ENCODE measurements around the gene PCDHB9. TPM values are rescaled to one million over a fixed set of nuclear protein-coding genes. Genes with fewer than 3 reads are reported as not detected.
"Not testable (repeated sequence)": the region's sequence is repeated elsewhere in the genome, so short reads cannot be mapped to it uniquely, and the experiment has no call there.

PCDHB9 gene
- total and polyA plus RNA-seq, 11 donors: 0.30 to 1.6 (median 0.91) TPM

DNA sequence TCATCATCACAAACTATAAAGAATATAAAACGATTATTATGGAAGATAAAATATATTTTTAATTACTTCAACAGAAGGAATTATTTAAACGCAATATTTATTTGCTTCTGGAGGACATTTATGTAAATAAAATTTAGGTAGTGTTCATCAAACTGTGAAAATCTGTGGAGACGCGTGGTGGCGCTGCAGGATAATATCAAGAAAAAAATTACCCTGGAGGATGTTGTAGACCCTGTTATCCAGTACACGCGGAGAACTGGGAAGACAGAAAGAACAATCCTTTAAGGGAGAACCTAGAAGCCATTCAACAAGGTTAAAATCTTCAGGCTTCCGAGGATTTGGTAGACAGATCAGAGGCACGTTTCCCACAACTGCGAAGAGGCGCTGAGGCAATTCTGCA, 21.5 kb downstream of the PCDHB9 start, which contains the start of gene PCDHB12:
Gene PCDHB12, plus strand, starts transcription at position 242 of the 400 bp plus-strand sequence. CDS start 189 bp downstream, outside the sequence.
- peak in 1 of 4 donors; percentile 26 for ATAC-seq
- WGBS, 4 donors: 16 to 26% (median 20%) methylated on average over 11 of the region's 11 CpGs
- Histone ChIP-seq H3K27ac (no peak within 1 kb of the TSS), H3K9me3 (peaks cover 0 to 97% (median 28%) of the 10 kb centered on the region in 12 donors), H3K36me3 (no peaks in the 10 kb centered on the region), H3K27me3 (peaks cover 0 to 18% (median 3%) of the 10 kb centered on the region in 9 donors), H3K4me3 (peak within 1 kb of the TSS in 7 of 12 donors; percentile 6 to 42 (median 26)), H3K4me1 (no peaks in the 10 kb centered on the region)
- no peak for DNase-seq
- TF ChIP-seq, protein P1, sequence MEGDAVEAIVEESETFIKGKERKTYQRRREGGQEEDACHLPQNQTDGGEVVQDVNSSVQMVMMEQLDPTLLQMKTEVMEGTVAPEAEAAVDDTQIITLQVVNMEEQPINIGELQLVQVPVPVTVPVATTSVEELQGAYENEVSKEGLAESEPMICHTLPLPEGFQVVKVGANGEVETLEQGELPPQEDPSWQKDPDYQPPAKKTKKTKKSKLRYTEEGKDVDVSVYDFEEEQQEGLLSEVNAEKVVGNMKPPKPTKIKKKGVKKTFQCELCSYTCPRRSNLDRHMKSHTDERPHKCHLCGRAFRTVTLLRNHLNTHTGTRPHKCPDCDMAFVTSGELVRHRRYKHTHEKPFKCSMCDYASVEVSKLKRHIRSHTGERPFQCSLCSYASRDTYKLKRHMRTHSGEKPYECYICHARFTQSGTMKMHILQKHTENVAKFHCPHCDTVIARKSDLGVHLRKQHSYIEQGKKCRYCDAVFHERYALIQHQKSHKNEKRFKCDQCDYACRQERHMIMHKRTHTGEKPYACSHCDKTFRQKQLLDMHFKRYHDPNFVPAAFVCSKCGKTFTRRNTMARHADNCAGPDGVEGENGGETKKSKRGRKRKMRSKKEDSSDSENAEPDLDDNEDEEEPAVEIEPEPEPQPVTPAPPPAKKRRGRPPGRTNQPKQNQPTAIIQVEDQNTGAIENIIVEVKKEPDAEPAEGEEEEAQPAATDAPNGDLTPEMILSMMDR (IDR thresholded peaks at IDR 0.05): peak in 10 of 12 donors; percentile 11 to 43 (median 30)
- TF ChIP-seq POLR2A (IDR thresholded peaks at IDR 0.05): no peak
- intact Hi-C loops (cut with DNase I): no loop called here

DNA sequence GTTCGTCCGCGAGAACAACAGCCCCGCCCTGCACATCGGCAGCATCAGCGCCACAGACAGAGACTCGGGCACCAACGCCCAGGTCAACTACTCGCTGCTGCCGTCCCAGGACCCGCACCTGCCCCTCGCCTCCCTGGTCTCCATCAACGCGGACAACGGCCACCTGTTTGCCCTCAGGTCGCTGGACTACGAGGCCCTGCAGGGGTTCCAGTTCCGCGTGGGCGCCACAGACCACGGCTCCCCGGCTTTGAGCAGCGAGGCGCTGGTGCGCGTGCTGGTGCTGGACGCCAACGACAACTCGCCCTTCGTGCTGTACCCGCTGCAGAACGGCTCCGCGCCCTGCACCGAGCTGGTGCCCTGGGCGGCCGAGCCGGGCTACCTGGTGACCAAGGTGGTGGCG, 23.3 kb downstream of the PCDHB9 start:
- H3K27ac ChIP-seq, H3K36me3 ChIP-seq, H3K4me3 ChIP-seq, H3K4me1 ChIP-seq, ATAC-seq, DNase-seq: not testable (repeated sequence)
- intact Hi-C loops (cut with DNase I): loop anchor here in 2 of 10 donors (5.0 to 10.0 kb wide), 2 partner anchors 355 to 357 kb away; no protein-coding TSS in a partner anchor
- Histone ChIP-seq H3K9me3 (peaks cover 0 to 93% (median 32%) of the 10 kb centered on the region in 12 donors), H3K27me3 (peaks cover 0 to 18% (median 3%) of the 10 kb centered on the region in 9 donors)
- WGBS, 4 donors: 32 to 51% (median 38%) methylated on average over 19 to 39 of the region's 39 CpGs

DNA sequence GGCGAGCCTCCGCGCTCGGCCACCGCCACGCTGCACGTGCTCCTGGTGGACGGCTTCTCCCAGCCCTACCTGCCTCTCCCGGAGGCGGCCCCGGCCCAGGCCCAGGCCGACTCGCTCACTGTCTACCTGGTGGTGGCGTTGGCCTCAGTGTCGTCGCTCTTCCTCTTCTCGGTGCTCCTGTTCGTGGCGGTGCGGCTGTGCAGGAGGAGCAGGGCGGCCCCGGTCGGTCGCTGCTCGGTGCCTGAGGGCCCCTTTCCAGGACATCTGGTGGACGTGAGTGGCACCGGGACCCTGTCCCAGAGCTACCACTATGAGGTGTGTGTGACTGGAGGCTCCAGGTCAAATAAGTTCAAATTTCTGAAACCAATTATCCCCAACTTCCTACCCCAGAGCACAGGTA, 23.9 kb downstream of the PCDHB9 start:
- H3K4me1 ChIP-seq, DNase-seq, H3K27ac ChIP-seq, ATAC-seq, H3K4me3 ChIP-seq, H3K36me3 ChIP-seq: not testable (repeated sequence)
- H3K9me3 ChIP-seq: peaks cover 0 to 90% (median 35%) of the 10 kb centered on the region in 12 donors
- H3K27me3 ChIP-seq: peaks cover 0 to 18% (median 3%) of the 10 kb centered on the region in 9 donors
- WGBS, 4 donors: 26 to 33% (median 30%) methylated on average over 3 to 19 of the region's 27 CpGs
- intact Hi-C loops (cut with DNase I): loop anchor here in 2 of 10 donors (5.0 to 10.0 kb wide), 2 partner anchors 354 to 356 kb away; no protein-coding TSS in a partner anchor

DNA sequence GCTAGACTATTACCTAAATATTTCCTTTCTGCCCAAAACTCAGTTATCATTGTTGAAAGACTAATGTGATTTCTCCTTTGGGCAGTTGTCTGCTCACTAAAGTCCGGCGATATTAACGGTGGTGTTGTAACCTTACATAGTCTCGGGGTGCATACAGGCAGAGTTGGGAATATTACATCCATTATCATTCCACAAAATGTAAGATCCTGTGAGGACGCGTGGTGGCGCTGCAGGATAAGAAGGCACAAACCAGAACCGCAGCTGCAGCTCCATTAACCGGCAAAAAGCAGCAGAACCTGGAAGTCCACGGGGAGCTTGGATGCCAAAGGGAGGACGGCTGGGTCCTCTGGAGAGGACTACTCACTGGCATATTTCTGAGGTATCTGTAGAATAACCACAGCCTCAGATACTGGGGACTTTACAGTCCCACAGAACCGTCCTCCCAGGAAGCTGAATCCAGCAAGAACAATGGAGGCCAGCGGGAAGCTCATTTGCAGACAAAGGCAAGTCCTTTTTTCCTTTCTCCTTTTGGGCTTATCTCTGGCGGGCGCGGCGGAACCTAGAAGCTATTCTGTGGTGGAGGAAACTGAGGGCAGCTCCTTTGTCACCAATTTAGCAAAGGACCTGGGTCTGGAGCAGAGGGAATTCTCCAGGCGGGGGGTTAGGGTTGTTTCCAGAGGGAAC, 26.8 kb downstream of the PCDHB9 start, which contains the start of gene PCDHB13:
Gene PCDHB13, plus strand, starts transcription at position 264 of the 684 bp plus-strand sequence. Its CDS starts 205 bp downstream, at position 469.
- H3K36me3 ChIP-seq, H3K4me1 ChIP-seq, H3K27ac ChIP-seq, H3K27me3 ChIP-seq: not testable (repeated sequence)
- peak within 1 kb of the TSS in 10 of 12 donors; percentile 18 to 49 (median 37) for H3K4me3 ChIP-seq
- TF ChIP-seq, protein P1 (IDR thresholded peaks at IDR 0.05): peak in 10 of 12 donors; percentile 16 to 62 (median 48)
- DNase-seq (peak in 4 of 5 donors; percentile 29 to 77 (median 64)), ATAC-seq (peak; percentile 80 to 93 (median 83))
- WGBS, 4 donors: 5 to 11% (median 6%) methylated on average over 9 to 15 of the region's 18 CpGs
- intact Hi-C loops (cut with DNase I): loop anchor here in 2 of 10 donors (5.0 to 10.0 kb wide), 2 partner anchors 351 to 354 kb away; no protein-coding TSS in a partner anchor
- H3K9me3 ChIP-seq: peaks cover 0 to 91% (median 48%) of the 10 kb centered on the region in 12 donors

DNA sequence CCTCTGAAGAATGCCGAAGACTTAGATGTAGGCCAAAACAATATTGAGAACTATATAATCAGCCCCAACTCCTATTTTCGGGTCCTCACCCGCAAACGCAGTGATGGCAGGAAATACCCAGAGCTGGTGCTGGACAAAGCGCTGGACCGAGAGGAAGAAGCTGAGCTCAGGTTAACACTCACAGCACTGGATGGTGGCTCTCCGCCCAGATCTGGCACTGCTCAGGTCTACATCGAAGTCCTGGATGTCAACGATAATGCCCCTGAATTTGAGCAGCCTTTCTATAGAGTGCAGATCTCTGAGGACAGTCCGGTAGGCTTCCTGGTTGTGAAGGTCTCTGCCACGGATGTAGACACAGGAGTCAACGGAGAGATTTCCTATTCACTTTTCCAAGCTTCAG, 27.6 kb downstream of the PCDHB9 start:
- intact Hi-C loops (cut with DNase I): loop anchor here in 2 of 10 donors (5.0 to 10.0 kb wide), 2 partner anchors 350 to 353 kb away; no protein-coding TSS in a partner anchor
- Histone ChIP-seq H3K9me3 (peaks cover 0 to 91% (median 50%) of the 10 kb centered on the region in 12 donors), H3K4me3 (peak overlapping the region in 3 of 12 donors; percentile 10 to 28 (median 27))
- H3K4me1 ChIP-seq, H3K27ac ChIP-seq, DNase-seq, H3K27me3 ChIP-seq, H3K36me3 ChIP-seq: not testable (repeated sequence)
- ATAC-seq: peak in 1 of 4 donors; percentile 31
- WGBS, 4 donors: 47 to 61% (median 57%) methylated on average over 10 to 12 of the region's 12 CpGs

DNA sequence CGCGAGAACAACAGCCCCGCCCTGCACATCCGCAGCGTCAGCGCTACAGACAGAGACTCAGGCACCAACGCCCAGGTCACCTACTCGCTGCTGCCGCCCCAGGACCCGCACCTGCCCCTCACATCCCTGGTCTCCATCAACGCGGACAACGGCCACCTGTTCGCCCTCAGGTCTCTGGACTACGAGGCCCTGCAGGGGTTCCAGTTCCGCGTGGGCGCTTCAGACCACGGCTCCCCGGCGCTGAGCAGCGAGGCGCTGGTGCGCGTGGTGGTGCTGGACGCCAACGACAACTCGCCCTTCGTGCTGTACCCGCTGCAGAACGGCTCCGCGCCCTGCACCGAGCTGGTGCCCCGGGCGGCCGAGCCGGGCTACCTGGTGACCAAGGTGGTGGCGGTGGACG, 28.5 kb downstream of the PCDHB9 start:
- WGBS, 4 donors: 20 to 51% (median 36%) methylated on average over 11 to 35 of the region's 40 CpGs
- intact Hi-C loops (cut with DNase I): loop anchor here in 1 of 10 donors (10.0 kb wide), 1 partner anchor 349 kb away; no protein-coding TSS in a partner anchor
- not testable (repeated sequence) for H3K36me3 ChIP-seq, H3K27ac ChIP-seq, H3K4me3 ChIP-seq, H3K4me1 ChIP-seq, DNase-seq, H3K27me3 ChIP-seq, ATAC-seq
- H3K9me3 ChIP-seq: peaks cover 0 to 91% (median 53%) of the 10 kb centered on the region in 12 donors

DNA sequence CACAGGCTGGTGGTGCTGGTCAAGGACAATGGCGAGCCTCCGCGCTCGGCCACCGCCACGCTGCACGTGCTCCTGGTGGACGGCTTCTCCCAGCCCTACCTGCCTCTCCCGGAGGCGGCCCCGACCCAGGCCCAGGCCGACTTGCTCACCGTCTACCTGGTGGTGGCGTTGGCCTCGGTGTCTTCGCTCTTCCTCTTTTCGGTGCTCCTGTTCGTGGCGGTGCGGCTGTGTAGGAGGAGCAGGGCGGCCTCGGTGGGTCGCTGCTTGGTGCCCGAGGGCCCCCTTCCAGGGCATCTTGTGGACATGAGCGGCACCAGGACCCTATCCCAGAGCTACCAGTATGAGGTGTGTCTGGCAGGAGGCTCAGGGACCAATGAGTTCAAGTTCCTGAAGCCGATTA, 29.1 kb downstream of the PCDHB9 start:
- H3K27ac ChIP-seq, H3K4me3 ChIP-seq, H3K4me1 ChIP-seq, ATAC-seq, H3K27me3 ChIP-seq, H3K36me3 ChIP-seq, DNase-seq: not testable (repeated sequence)
- intact Hi-C loops (cut with DNase I): loop anchor here in 1 of 10 donors (10.0 kb wide), 1 partner anchor 349 kb away; no protein-coding TSS in a partner anchor
- H3K9me3 ChIP-seq: peaks cover 0 to 92% (median 56%) of the 10 kb centered on the region in 12 donors
- 32 to 47% (median 36%) methylated on average over 3 to 21 of the region's 26 CpGs for whole genome bisulfite sequencing, 4 donors
